GM12875 (cell line): ENCODE results near the gene SPAM1.

Source experiments
- H3K4me3 ChIP-seq: one replicate; pipeline ENCODE4 v1.5.1; 2011; ENCODE audit warnings: low read depth, low read length, control low read depth
- TF ChIP-seq, protein P1 (sequence below): IDR thresholded peaks from 2 replicates; pipeline ENCODE4 v1.5.1; 2011; ENCODE audit warnings: low read depth, mild to moderate bottlenecking, control low read depth, inconsistent platforms, low read length, moderate library complexity, borderline replicate concordance; ENCODE audit not compliant: insufficient read depth

SPAM1 gene

DNA sequence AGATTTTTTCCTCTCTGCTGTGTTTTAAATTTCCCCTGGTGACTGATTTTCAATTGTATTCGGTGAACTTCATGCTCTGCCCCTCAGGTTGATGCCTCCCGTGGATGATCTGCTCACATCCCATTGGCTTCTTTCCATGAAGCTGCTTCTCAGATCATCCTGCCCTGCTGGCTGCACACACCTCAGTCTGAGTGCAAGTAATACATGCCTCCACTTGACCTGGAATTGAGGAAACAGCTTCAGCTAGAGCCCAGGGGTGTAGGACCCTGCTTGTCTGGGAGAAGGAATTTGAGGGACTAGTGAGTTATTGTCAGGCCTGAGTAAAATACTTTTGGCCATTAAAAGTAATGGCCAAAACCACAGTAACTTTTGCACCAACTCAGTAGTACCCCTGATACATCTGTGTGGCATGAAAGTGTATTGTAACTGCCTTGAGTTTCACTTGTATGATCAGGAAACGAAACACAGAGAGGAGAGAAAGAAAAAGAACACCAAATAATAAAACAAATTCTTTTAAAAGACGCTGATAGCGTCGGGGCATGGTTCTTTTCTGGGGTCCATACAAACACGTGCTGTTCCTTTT lies 49.4 kb downstream of the SPAM1 start:
- TF ChIP-seq, protein P1, sequence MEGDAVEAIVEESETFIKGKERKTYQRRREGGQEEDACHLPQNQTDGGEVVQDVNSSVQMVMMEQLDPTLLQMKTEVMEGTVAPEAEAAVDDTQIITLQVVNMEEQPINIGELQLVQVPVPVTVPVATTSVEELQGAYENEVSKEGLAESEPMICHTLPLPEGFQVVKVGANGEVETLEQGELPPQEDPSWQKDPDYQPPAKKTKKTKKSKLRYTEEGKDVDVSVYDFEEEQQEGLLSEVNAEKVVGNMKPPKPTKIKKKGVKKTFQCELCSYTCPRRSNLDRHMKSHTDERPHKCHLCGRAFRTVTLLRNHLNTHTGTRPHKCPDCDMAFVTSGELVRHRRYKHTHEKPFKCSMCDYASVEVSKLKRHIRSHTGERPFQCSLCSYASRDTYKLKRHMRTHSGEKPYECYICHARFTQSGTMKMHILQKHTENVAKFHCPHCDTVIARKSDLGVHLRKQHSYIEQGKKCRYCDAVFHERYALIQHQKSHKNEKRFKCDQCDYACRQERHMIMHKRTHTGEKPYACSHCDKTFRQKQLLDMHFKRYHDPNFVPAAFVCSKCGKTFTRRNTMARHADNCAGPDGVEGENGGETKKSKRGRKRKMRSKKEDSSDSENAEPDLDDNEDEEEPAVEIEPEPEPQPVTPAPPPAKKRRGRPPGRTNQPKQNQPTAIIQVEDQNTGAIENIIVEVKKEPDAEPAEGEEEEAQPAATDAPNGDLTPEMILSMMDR: no peak
- H3K4me3 ChIP-seq: no peak overlapping the region

DNA sequence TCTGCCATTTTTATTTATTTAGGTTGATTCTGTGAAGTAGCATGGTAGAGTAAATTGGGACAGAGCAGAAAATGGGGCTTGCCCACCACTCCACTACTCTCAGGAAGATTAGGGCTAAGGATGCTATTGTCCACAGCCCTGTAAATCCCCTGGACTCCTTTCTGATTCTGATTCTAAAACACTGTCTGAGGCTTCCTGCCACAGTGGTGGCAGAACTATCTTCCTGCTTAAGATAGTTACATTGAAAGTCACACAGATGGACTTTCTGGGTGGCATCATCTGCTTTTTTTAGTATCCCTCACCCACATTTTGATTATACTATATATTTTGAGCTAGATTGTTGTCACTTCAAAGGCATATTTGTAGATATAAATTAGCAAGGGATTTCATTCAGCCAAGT lies 50.0 kb downstream of the SPAM1 start:
- TF ChIP-seq, protein P1: no peak
- H3K4me3 ChIP-seq: no peak overlapping the region

DNA sequence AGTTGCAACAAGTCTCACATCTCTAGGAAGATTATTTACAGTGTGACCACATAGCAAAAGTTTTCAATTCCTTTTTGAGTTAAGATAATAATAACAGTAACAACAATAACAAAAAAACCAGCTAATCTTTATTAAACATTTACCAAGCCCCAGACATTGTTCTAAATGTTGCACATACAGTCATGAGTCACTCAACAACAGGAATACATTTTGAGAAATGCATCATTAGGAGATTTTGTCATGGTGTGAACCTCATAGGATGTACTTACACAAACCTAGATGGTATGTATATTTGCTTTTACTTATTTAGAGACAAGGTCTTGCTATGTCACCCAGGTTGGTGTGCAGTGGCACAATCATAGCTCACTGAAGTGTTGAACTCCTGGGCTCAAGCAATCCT lies 52.0 kb downstream of the SPAM1 start:
- TF ChIP-seq, protein P1: no peak
- H3K4me3 ChIP-seq: no peak overlapping the region

DNA sequence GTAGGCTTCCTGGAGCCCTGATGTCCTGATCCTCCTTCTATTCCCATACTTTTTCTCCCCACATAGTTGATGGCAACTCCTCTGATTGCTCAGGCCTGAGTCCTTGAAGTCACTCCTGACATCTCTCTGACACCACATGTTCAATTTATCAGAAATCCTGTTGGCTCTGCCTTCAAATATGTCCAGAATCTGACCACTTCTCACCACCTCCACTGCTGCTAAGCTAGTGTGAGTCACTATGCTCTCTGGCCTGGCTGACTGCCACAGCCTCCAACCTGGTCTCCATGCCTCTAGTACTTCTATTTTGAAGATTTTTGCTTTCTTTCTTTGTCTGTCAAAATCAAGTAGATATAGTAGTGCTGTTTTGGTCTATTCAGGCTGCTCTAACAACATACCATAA lies 54.8 kb downstream of the SPAM1 start:
- TF ChIP-seq, protein P1: no peak
- no peak overlapping the region for H3K4me3 ChIP-seq

DNA sequence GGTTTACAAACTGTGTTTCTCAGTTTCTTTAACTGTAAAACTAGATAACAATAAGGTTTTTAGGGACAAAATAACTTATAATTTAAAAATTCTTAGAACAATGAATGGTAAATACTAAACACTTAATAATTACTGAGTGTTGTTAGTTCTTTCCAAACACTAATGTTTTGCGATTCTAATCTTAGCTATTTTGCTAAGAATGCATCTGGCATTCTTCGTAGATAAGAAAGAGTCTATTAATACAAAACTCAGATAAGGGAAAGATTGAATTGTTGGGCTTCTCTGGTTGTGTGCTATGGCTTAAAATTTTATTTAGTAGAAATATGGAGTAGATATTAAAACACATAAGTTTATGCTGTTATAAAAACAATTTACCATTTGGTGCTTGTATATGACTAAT lies 62.4 kb downstream of the SPAM1 start:
- no peak overlapping the region for H3K4me3 ChIP-seq
- TF ChIP-seq, protein P1: no peak

DNA sequence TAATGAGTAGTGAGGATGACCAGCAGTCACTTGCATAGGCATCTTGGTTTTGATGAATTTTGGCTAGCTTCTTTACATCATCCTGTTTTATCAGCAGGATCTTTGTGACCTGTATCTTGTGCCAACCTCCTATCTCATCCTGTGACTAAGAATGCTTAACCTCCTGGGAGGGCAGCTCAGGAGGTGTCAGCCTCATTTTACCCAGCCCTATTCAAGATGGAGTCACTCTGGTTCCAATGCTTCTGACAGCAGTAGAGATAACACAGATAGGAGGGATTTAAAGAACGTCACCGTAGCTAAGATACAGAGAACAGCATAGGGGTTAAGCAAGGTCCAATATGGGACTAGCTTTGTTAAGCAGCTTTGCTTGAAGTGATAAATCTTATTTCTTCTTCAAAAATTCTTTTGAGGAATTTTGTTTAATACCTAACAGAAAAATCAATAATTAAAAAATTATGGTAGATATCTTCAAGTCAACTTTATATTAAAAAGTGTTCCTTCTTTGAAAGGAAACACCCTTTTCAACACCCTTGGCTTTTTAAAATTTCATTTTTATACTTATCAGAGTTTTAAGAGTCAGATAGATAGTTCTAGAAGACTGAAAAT lies 68.0 kb downstream of the SPAM1 start:
- TF ChIP-seq, protein P1: no peak
- H3K4me3 ChIP-seq: no peak overlapping the region

DNA sequence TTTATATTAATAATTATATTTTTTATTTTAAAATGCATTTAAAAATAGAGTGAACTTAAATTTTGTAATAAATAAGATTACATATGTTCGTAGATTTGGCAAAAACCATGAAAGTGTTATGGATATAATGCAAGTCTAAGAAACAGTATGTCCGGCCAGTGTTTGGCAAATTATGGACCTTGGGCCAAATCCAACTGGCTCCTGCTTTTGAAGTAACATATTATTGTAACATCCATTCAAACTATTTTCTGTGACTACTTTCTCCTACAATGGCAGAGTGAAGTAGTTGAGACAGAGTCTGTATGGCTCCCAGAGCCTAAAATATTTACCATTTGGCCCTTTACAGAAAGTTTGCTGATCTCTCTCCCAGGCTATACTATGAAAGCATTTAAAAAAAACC lies 69.0 kb downstream of the SPAM1 start:
- no peak overlapping the region for H3K4me3 ChIP-seq
- TF ChIP-seq, protein P1: no peak
